ENCODE data around the gene FAM156A. TPM values are rescaled to one million over a fixed set of nuclear protein-coding genes. Genes with fewer than 3 reads are reported as not detected.

FAM156A gene
- total and polyA plus RNA-seq, 2 of the 8 experiments (the other 6 are each of a cell fraction or from before 2014, with no cell fraction given), result 11.7 to 13.6 TPM

GRCh38 chrX:52934704-52935469, 23.4 kb downstream of the FAM156A start:
- peak overlapping the region; percentile 99 for H3K18ac ChIP-seq (ENCODE audit: extremely low read depth, low read length)
- no peak overlapping the region for H2BK120ac ChIP-seq (replicated peaks; ENCODE audit: low read depth, low read length)
- H3K23ac ChIP-seq (ENCODE audit: insufficient read length), result no peak overlapping the region
- peak overlapping the region; percentile 95 for H2BK5ac ChIP-seq (ENCODE audit: low read depth, low read length)
- no peak overlapping the region for H3K4ac ChIP-seq (replicated peaks; ENCODE audit: insufficient read length, low read depth, low read length)
- no peak overlapping the region for H2BK20ac ChIP-seq (ENCODE audit: low read length)
- no peaks in the 10 kb centered on the region for H3K23me2 ChIP-seq (ENCODE audit: low read depth, low read length)
- H4K5ac ChIP-seq (ENCODE audit: insufficient read length, low read depth, low read length), result peak overlapping the region; percentile 85
- no peak overlapping the region for H2AK5ac ChIP-seq (ENCODE audit: low read depth, low read length)
- H3K79me2 ChIP-seq (ENCODE audit: control insufficient read depth in 1 of 2, insufficient read depth in 2 of 2, low read length in 2 of 2), result no peaks in the 10 kb centered on the region
- H4K20me1 ChIP-seq (replicated peaks in 1 of 2; ENCODE audit: control insufficient read depth in 1 of 2, insufficient read depth in 2 of 2, low read length in 2 of 2), result no peaks in the 10 kb centered on the region
- H3K56ac ChIP-seq (replicated peaks; ENCODE audit: insufficient read length, low read depth, low read length), result no peak overlapping the region
- no peak overlapping the region for H2BK15ac ChIP-seq (ENCODE audit: low read length)
- H4K91ac ChIP-seq (replicated peaks; ENCODE audit: insufficient read length, low read length), result peak overlapping the region; percentile 92
- H3K9ac ChIP-seq (replicated peaks in 1 of 4; ENCODE audit: extremely low read depth in 1 of 4, low read depth in 3 of 4, low read length in 3 of 4), result peak overlapping the region; percentile 78 to 91 (median 82)
- H3K79me1 ChIP-seq (ENCODE audit: low read depth, low read length), result no peaks in the 10 kb centered on the region
- no peaks in the 10 kb centered on the region for H3K36me3 ChIP-seq (ENCODE audit: control insufficient read depth in 2 of 4, insufficient read depth in 4 of 4, low read length in 3 of 4)
- POLR2A ChIA-PET (ENCODE audit: partially characterized antibody), result no interaction called here
- peak overlapping the region; percentile 99 for H3K27ac ChIP-seq (ENCODE audit: low read depth, low read length)
- H3K4me1 ChIP-seq (replicated peaks in 1 of 4; ENCODE audit: control insufficient read depth in 3 of 4, insufficient read depth in 4 of 4, low read length in 3 of 4), result no peaks in the 10 kb centered on the region
- CTCF ChIA-PET (ENCODE audit: partially characterized antibody), result interaction anchor here (1.0 to 1.4 kb wide), 2 partner anchors 11 to 62 kb away, joined by 4 read pairs; no protein-coding TSS in a partner anchor
- DNase-seq (ENCODE audit: low read depth in 1 of 2, low spot score in 2 of 2) (peak; percentile 75 to 91), FAIRE-seq (no peak)
- H3K9me3 ChIP-seq (ENCODE audit: insufficient read depth in 2 of 2, low read depth in 1 of 2, low read length in 1 of 2), result no peaks in the 10 kb centered on the region
- peak overlapping the region; percentile 98; the same call in 1 of the 2 replicates for H4K8ac ChIP-seq (ENCODE audit: extremely low read depth, insufficient read depth, low read length)
- peak overlapping the region; percentile 85; the same call in 1 of the 2 replicates for H2BK12ac ChIP-seq (ENCODE audit: low read depth, low read length)
- no peaks in the 10 kb centered on the region for H3K27me3 ChIP-seq (replicated peaks in 1 of 4; ENCODE audit: control insufficient read depth in 3 of 4, extremely low read depth in 1 of 4, insufficient read depth in 3 of 4, low read length in 3 of 4)
- 3% methylated on average over 8 of the region's 61 CpGs; no CpG with 5 or more reads in 1 of the 2 experiments for whole genome bisulfite sequencing, 2 experiments (ENCODE audit: extremely low coverage in 1 of 2, insufficient coverage in 1 of 2, insufficient read length in 1 of 2, insufficient replicate concordance in 2 of 2, low coverage in 1 of 2, low lambda C conversion rate in 2 of 2, missing lambda C conversion rate in 1 of 2)
- no peak overlapping the region for H2AFZ ChIP-seq (ENCODE audit: low read length)
- no peak overlapping the region for H3K14ac ChIP-seq (ENCODE audit: insufficient read length)
- peak overlapping the region; percentile 80 to 87 for H3K4me2 ChIP-seq (ENCODE audit: insufficient read depth in 1 of 2, low read depth in 2 of 2, low read length in 2 of 2)
- H3K4me3 ChIP-seq (ENCODE audit: extremely low read depth in 1 of 4, insufficient read depth in 2 of 4, low read depth in 3 of 4, low read length in 4 of 4), result peak overlapping the region; percentile 49 to 84 (median 81)
- peak in 1 of 2 experiments; percentile 81; a peak in 2 of 3 replicates for TF ChIP-seq POLR2A (IDR thresholded peaks at IDR 0.05; ENCODE audit: control extremely low read depth in 1 of 2, low read depth in 2 of 2, low read length in 2 of 2)
- TF ChIP-seq POU5F1 (IDR thresholded peaks at IDR 0.05; ENCODE audit: low read depth, low read length), result no peak
- TF ChIP-seq MAFK (IDR thresholded peaks at IDR 0.05; ENCODE audit: low read depth, low read length), result no peak
- no peak for TF ChIP-seq CBX8 (IDR thresholded peaks at IDR 0.05; ENCODE audit: borderline replicate concordance, low read depth, low read length)
- TF ChIP-seq ATF2 (IDR thresholded peaks at IDR 0.05; ENCODE audit: low read length), result no peak
- no peak for TF ChIP-seq CTBP2 (IDR thresholded peaks at IDR 0.05; ENCODE audit: borderline replicate concordance, insufficient read depth, insufficient read length, low read length)
- no peak; a peak in 1 of 4 replicates for TF ChIP-seq SIN3A (conservative IDR thresholded peaks at IDR 0.05 in 1 of 2, IDR thresholded peaks at IDR 0.05 in 1 of 2; ENCODE audit: low read depth in 1 of 2, low read length in 2 of 2)
- TF ChIP-seq TBP (IDR thresholded peaks at IDR 0.05; ENCODE audit: low read depth, low read length), result peak; percentile 53; the same call in 1 of the 2 replicates
- no peak for TF ChIP-seq GTF2F1 (IDR thresholded peaks at IDR 0.05; ENCODE audit: borderline replicate concordance, low read depth, low read length)
- peak; percentile 29 for TF ChIP-seq ASH2L (IDR thresholded peaks at IDR 0.05; ENCODE audit: low read length)
